ENCODE results near the gene PBX1. TPM values are rescaled to one million over a fixed set of nuclear protein-coding genes. Genes with fewer than 3 reads are reported as not detected.

The PBX1 gene
- total and polyA plus RNA-seq, 4 donors: 2.2 to 17.3 (median 5.1) TPM

GRCh38 chr1:164767752-164768402 lies 208.9 kb downstream of the PBX1 start:
- H3K27me3 ChIP-seq (ENCODE audit: control insufficient read depth in 4 of 4, insufficient read depth in 4 of 4, low read length in 3 of 4): no peaks in the 10 kb centered on the region
- H3K4me1 ChIP-seq (ENCODE audit: control insufficient read depth in 4 of 4, insufficient read depth in 4 of 4, low read length in 3 of 4): no peaks in the 10 kb centered on the region
- no peak overlapping the region for H3K4me3 ChIP-seq (ENCODE audit: low read depth in 1 of 3, low read length in 3 of 3)
- DNase-seq (ENCODE audit: low spot score): no peak
- no peaks in the 10 kb centered on the region for H3K9me3 ChIP-seq (ENCODE audit: control insufficient read depth in 4 of 4, low read length in 3 of 4)
- H3K27ac ChIP-seq (ENCODE audit: low read depth in 1 of 2, low read length in 2 of 2): no peak overlapping the region
- no peaks in the 10 kb centered on the region for H3K36me3 ChIP-seq (ENCODE audit: control insufficient read depth in 4 of 4, insufficient read depth in 3 of 4, low read depth in 1 of 4, low read length in 3 of 4)
- H3K9ac ChIP-seq (ENCODE audit: low read depth in 1 of 2, low read length in 2 of 2): no peak overlapping the region
- TF ChIP-seq HNF4G (IDR thresholded peaks at IDR 0.05) (no peak), YY1 (IDR thresholded peaks at IDR 0.05) (no peak), ZBTB33 (IDR thresholded peaks at IDR 0.05) (no peak), FOXA2 (IDR thresholded peaks at IDR 0.05) (no peak), TAF1 (conservative IDR thresholded peaks at IDR 0.05) (no peak), CTCF (IDR thresholded peaks at IDR 0.05; ENCODE audit: low read depth, low read length, missing input control) (no peak)
- 90% methylated on average over 3 of the region's 3 CpGs for WGBS

- H3K4me1 ChIP-seq (ENCODE audit: control insufficient read depth in 4 of 4, insufficient read depth in 4 of 4, low read length in 3 of 4): no peaks in the 10 kb centered on the region
- TF ChIP-seq EGR1 (IDR thresholded peaks at IDR 0.05; ENCODE audit: low read depth in 2 of 2) (no peak), SP1 (IDR thresholded peaks at IDR 0.05) (no peak), NR2F2 (IDR thresholded peaks at IDR 0.05) (no peak), GABPA (IDR thresholded peaks at IDR 0.05 in 1 of 2, conservative IDR thresholded peaks at IDR 0.05 in 1 of 2) (no peak), HNF4G (IDR thresholded peaks at IDR 0.05) (no peak), CTCF (IDR thresholded peaks at IDR 0.05; ENCODE audit: low read depth, low read length, missing input control) (no peak), RAD21 (IDR thresholded peaks at IDR 0.05) (no peak), HNF4A (conservative IDR thresholded peaks at IDR 0.05) (no peak), RXRA (IDR thresholded peaks at IDR 0.05) (no peak), JUND (IDR thresholded peaks at IDR 0.05) (no peak), FOXA2 (IDR thresholded peaks at IDR 0.05) (no peak), MAX (IDR thresholded peaks at IDR 0.05) (no peak), ATF3 (IDR thresholded peaks at IDR 0.05) (no peak), ZBTB33 (IDR thresholded peaks at IDR 0.05) (no peak)
- H3K36me3 ChIP-seq (ENCODE audit: control insufficient read depth in 4 of 4, insufficient read depth in 3 of 4, low read depth in 1 of 4, low read length in 3 of 4): no peaks in the 10 kb centered on the region
- H3K27ac ChIP-seq (ENCODE audit: low read depth in 1 of 2, low read length in 2 of 2): no peak overlapping the region
- H3K27me3 ChIP-seq (ENCODE audit: control insufficient read depth in 4 of 4, insufficient read depth in 4 of 4, low read length in 3 of 4): no peaks in the 10 kb centered on the region
- H3K9ac ChIP-seq (ENCODE audit: low read depth in 1 of 2, low read length in 2 of 2): no peak overlapping the region
- H3K9me3 ChIP-seq (ENCODE audit: control insufficient read depth in 4 of 4, low read length in 3 of 4): no peaks in the 10 kb centered on the region
- H3K4me3 ChIP-seq (ENCODE audit: low read depth in 1 of 3, low read length in 3 of 3): no peak overlapping the region
- DNase-seq (ENCODE audit: low spot score): no peak
- WGBS: 95% methylated on average over 5 of the region's 5 CpGs
Observed at GRCh38 chr1:164768619-164769018, 209.6 kb downstream of the PBX1 start.
